ENCODE results near the gene DOCK3.

Gene DOCK3

DNA sequence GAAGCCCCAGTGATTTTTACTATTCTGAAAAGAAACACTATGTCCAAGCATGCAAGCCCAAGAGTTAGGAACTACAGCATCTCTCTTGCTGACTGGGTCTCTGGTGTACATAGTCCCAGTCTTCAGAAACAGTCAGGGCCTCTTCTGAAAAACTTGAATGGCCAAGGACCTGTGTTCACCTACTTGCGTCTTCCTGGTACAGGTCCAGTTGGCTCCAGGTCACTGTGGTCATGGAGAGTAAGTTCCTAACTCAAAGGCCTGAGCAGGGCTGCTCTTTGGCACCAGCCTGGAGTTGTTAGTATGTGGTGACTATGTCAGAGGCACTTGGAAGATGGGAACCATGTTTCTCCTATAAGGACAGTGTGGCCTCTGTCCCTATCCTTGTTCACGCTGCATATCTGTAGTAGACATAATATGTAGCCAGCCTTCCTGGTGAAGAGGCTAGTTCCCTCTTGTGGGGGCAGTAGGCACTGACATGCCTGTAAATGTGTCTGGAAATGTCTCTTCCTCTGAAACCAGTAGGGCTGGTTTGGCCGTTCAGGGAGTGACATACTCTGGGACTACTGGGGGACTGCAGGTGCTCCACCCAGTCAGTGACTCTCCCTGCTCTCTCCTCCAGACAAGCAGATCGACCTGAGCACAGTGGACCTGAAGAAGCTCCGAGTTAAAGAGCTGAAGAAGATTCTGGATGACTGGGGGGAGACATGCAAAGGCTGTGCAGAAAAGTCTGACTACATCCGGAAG, 713.7 kb downstream of the DOCK3 start:
- Histone ChIP-seq H3K4me3 (peak overlapping the region in 2 of 7 experiments; percentile 6 to 7), H3K27ac (peak overlapping the region in 16 of 21 experiments; percentile 10 to 96 (median 51))

DNA sequence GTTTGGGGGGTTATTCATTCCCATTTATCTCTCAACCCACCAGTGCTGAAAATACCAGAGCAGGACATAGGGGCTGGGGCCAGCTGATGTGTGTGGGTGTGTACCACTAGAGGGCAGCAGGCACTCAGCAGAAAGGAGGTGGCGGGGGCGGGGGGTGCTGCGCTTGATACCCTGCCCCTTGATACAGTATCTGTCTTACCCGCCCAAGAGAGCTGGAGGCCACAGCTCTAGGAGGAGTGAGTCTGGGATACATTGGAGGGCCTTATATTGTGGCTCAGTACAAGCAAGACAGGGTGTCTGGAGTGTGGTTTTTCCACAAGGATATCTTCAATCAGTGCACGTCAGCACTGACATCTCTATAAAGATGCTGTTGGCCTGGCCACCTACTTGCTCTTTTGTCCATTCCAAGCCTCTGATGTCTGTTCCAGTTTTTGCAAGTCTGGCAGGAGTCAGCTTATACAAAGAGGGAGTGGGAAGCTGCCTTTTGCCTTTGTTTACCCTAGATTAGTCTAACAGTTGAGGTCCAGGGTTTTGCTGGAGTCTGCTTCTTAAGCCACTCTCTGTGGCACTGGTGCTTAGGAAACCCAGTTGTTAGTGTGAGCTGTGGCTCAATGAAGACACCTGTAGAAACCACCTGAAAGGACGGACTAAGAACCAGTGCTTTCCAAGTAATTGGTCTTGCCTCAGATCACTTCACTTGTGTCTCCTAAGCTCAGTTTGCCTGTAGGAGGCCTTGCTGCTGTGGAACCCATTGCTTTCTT, 714.9 kb downstream of the DOCK3 start:
- Histone ChIP-seq H3K4me3 (no peak overlapping the region), H3K27ac (peak overlapping the region in 12 of 21 experiments; percentile 6 to 96 (median 44))

DNA sequence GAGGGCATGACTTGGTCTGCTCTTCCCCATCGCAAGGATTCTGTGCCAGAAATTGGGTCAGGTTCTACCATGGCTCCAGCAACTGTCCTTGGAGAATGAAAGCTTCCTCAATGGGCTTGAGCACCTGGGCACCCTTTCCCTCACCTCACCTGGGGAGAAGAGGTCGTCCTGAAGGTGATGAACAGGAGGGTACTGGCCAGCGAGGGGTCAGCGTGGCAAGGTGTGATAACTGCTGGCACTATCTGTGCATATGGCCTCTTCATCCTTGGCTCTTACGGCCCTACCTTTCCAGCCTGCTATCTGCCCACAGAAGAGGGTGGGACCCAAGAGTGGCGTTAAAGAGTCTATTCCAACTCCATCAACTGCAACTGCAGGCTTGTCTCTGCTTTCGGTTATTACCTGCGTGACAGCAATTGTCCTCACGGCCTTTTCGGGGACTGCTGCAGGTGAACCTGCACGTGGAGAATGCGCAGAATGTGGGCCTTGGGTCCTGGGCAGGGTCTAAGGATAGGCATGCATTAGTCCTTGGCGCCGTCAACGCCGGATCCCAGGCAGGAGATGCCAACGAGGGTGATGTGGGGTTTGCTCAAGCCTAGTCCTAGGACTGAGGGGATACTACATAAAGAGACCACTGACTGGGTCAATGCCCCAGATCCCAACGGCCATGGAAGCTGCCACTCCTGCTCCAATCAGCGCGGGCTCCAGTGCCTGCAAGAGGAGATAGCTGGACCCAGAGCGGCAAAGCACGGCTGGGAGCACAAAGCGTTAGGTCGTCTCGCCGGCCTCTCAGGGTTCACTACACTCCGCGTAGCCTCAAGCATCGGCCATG, 715.7 kb downstream of the DOCK3 start:
- Histone ChIP-seq H3K4me3 (peak overlapping the region; percentile 54 to 84 (median 76)), H3K27ac (peak overlapping the region in 20 of 21 experiments; percentile 6 to 98 (median 91))

DNA sequence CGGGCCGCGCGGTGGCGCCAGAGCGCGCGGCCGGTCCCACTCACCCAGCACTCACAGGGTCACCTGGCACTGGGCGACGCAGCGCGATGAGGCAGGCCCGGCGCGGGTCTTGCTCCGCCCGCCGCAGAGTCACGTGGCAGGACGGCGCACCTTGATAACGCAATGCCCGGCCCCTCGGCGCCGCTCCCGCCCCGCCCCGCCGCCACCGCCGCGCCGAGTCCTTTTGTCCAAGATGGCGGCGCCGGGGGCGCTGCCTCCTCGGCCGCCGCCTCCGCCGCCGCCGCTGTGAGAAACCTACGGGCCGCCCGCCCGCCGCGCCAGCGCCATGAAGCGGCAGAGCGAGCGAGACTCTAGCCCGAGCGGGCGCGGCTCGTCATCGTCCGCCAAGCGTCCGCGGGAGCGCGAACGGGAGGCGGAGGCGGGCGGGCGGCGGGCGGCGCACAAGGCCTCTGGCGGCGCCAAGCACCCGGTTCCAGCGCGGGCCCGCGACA, 716.4 kb downstream of the DOCK3 start, which contains the start of gene RBM15B:
Gene RBM15B, plus strand, starts transcription at position 211 of the 491 bp plus-strand sequence. Its CDS starts 115 bp downstream, at position 326.
- Histone ChIP-seq H3K4me3 (peak within 1 kb of the TSS; percentile 54 to 84 (median 76)), H3K27ac (peak within 1 kb of the TSS; percentile 77 to 98 (median 93))

DNA sequence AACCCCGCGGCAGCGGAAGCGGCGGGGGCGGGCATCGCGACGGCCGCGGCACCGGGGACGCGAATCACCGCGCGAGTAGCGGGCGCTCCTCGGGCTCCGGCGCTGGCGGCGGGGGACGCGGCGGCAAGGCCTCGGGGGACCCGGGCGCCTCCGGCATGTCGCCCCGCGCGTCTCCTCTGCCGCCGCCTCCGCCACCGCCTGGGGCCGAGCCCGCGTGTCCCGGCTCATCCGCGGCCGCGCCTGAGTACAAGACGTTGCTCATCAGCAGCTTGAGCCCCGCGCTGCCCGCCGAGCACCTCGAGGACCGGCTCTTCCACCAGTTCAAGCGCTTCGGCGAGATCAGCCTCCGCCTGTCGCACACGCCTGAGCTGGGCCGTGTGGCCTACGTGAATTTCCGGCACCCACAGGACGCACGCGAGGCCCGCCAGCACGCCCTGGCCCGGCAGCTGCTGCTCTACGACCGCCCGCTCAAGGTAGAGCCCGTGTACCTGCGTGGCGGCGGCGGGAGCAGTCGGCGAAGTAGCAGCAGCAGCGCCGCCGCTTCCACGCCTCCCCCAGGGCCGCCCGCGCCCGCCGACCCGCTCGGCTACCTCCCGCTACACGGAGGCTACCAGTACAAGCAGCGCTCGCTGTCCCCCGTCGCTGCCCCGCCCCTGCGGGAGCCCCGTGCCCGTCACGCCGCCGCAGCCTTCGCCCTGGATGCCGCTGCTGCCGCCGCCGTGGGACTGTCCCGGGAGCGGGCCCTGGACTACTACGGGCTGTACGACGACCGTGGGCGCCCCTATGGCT, 717.0 kb downstream of the DOCK3 start:
- peak overlapping the region; percentile 77 to 98 (median 93) for H3K27ac ChIP-seq
- peak overlapping the region; percentile 54 to 84 (median 76) for H3K4me3 ChIP-seq

DNA sequence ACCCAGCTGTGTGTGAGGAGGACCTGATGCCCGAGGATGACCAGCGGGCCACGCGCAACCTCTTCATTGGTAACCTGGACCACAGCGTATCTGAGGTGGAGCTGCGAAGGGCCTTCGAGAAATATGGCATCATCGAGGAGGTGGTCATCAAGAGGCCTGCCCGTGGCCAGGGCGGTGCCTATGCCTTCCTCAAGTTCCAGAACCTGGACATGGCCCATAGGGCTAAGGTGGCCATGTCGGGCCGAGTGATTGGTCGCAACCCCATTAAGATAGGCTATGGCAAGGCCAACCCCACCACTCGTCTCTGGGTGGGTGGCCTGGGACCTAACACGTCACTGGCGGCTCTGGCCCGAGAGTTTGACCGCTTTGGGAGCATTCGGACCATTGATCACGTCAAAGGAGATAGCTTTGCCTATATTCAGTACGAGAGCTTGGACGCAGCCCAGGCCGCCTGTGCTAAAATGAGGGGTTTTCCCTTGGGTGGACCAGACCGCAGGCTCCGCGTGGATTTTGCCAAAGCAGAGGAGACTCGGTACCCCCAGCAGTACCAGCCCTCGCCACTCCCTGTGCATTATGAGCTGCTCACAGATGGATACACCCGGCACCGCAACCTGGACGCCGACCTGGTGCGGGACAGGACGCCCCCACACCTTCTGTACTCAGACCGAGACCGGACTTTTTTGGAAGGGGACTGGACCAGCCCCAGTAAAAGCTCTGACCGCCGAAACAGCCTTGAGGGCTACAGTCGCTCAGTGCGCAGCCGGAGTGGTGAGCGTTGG, 717.8 kb downstream of the DOCK3 start:
- H3K4me3 ChIP-seq: peak overlapping the region; percentile 54 to 84 (median 76)
- H3K27ac ChIP-seq: peak overlapping the region in 17 of 21 experiments; percentile 79 to 98 (median 93)

DNA sequence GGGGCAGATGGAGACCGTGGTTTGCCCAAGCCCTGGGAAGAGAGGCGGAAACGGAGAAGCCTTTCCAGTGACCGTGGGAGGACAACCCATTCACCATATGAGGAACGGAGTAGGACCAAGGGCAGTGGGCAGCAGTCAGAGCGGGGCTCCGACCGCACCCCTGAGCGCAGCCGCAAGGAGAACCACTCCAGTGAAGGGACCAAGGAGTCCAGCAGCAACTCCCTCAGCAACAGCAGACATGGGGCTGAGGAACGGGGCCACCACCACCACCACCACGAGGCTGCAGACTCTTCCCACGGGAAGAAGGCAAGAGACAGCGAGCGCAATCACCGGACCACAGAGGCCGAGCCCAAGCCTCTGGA, 718.4 kb downstream of the DOCK3 start:
- Histone ChIP-seq H3K27ac (peak overlapping the region in 2 of 21 experiments; percentile 87 to 96), H3K4me3 (no peak overlapping the region)

DNA sequence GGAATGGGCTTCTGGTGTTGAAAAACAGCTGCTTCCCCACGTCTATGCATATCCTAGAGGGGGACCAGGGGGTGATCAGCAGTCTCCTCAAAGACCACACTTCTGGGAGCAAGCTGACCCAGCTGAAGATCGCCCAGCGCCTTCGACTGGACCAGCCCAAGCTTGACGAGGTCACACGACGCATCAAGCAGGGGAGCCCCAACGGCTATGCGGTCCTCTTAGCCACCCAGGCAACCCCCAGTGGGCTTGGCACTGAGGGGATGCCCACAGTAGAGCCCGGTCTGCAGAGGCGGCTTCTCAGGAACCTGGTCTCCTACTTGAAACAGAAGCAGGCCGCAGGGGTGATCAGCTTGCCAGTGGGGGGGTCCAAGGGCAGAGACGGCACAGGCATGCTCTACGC, 718.8 kb downstream of the DOCK3 start:
- H3K4me3 ChIP-seq: no peak overlapping the region

DNA sequence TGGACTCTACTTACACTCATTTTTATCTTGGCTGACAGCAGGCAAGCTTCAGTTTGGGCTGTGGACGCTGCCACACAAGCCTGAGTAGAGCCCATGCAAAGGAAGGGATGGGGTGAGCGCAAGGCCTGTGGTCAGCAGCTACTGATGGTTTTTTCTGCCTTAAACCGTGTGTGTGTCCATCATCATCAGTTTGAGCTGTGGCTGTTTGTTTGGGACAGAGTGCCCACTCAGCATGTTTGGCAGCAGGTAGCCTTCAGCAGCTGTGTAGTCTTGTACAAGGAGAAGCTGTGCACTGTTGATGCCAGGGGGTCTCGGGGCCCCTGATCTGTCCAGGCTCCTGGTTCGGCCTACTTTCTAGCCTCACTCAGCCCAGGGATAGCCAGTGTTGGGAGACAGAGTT, 719.8 kb downstream of the DOCK3 start:
- no peak overlapping the region for H3K4me3 ChIP-seq
- no peak overlapping the region for H3K27ac ChIP-seq

More for the DNA sequence above, 718.8 kb downstream of the DOCK3 start:
- no peak overlapping the region for H3K27ac ChIP-seq

DNA sequence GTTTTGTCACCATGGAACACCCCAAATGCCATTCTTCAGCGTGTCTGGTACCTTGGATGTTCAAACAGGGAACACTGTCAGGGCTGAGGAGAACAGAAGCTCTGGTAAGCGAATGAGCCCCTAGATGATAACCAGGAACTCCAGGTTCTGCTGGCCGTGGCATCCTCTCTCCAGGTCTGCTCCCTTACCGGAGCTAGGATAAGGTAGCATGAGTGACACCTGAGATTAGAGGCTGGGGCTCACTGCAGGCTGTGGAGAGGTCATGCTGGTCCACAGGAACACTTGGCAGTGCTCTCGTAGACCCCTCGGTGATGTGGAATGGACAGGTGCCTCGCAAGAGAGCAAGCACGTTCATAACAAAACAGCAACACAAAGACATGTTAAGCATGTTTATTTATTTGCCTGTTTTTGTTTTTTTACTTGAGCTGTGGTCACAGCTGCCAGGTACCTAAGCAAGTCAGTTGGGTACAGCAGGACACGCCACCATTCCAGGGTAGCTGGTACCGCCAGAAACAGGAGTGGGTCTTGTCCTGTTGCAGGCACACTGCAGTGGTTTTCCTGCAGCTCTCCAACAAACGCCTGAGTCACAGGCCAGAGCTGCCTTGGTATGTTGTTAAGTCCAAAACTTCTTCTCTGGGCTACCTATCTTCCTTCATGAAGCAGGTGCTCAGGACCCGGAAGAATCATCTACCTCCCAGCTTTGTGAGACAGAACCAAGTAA, 720.9 kb downstream of the DOCK3 start:
- H3K4me3 ChIP-seq: no peak overlapping the region
- H3K27ac ChIP-seq: no peak overlapping the region

DNA sequence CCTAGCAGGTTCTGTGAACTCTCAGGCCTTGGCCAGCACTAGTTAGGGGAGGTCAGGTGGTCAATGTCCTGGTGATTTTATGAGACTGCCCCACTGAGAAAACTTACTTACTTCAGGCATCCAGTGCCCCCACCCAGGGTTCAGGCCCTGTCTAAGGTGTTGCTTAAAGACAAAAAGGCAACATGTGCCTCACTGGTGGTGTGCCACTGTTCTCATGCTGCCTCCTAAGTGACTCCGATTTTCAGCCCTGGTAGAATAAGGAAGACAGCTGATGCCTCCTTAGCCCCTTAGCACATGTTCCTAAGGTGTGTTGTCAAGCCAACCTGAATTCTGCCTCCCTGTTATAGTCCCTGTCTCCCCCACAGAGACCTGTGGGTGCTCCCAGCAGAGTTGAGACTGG, 721.7 kb downstream of the DOCK3 start:
- Histone ChIP-seq H3K27ac (peak overlapping the region in 1 of 21 experiments; percentile 27), H3K4me3 (no peak overlapping the region)

DNA sequence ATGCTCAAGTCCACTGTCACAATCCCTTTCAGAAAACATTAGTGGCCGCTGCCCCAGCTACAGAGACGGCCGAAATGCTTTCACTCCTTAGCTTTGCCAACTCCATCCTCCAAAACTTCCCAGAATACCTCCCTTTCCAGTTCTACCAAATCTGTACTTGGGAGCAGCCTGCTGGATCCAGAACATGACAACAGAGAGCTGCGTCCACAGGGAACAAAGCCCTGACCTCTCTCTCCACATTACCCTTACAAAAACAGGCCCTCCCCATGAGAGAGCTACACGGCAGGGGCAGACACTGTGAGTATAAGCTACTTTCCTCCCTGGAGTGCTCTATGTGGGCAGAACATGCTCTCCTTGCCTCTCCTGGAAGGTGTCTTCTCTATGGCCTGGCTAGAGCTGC, 722.7 kb downstream of the DOCK3 start:
- no peak overlapping the region for H3K4me3 ChIP-seq
- peak overlapping the region in 2 of 21 experiments; percentile 3 to 27 for H3K27ac ChIP-seq

DNA sequence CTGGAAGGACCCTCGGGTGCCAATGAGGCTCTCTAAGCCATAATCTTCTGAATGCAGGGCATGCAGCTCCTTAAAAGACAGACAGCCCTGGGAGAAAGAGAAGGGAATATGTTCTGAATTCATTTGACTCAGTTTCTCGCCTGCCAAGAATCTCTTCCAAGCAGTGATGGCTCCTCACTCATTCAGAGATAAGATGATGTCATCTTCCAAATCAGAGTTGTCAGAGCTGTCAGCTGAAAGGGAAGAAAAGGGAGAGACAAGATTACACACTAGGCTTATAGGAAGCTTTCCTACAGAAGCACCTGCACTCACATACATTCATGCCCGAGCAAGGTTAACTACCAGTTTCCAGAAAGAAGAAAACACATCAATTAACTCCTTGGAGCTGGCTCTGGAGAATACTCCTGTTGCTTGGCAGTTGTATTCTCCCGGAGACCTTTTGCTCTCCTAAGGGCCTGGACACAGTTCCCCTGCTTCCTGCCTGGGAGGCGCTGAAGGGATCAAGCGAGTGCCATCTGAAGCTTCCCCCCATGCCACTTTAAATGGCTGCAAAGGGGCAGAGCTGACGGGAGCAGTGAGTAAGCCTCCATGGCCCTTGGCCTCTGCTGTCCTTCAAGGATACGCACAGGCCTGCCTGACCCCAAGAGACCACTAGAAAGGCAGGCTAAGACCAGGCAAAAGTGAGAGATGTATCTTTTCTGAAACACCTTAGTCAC, 724.0 kb downstream of the DOCK3 start:
- Histone ChIP-seq H3K27ac (peak overlapping the region in 2 of 21 experiments; percentile 4 to 22), H3K4me3 (no peak overlapping the region)

DNA sequence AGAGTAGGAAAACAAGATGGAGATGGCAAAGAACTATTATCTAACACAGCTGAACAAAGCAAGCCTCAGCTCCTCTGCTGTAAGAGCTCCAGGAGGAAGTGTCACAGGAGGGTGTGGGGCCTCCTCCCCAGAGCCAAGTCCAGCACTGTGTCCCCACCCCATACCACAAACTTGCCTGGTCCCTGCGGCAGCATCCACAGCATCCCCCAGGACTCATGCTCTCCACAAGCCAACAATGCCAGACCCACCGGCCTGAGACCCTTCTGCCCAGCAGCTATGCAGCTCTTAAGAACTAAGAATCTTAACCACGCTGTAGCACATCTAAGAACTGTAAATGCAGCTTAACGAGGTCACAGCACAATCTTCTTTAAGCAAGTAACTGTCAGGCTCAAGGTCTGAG, 725.4 kb downstream of the DOCK3 start:
- no peak overlapping the region for H3K4me3 ChIP-seq
- peak overlapping the region in 2 of 21 experiments; percentile 5 to 35 for H3K27ac ChIP-seq

DNA sequence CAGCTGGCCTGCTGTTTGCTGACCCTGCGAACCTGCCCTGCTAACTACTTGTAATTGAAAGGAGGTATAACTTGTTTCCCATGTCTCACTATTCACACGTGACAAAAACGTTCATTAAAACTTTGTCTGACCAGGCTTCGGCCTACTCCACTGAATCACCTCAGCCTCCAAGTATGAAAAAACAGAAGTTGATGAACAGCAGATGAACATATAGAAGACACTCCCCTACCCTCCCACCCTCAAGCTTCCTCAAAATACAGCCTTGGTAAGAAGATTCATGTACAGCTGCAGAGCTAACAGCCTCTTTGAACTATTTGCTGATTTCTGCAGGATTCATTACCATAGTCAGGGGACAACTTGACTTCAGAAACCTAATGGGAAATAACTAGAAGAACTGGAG, 727.0 kb downstream of the DOCK3 start:
- Histone ChIP-seq H3K27ac (peak overlapping the region in 1 of 21 experiments; percentile 12), H3K4me3 (no peak overlapping the region)

DNA sequence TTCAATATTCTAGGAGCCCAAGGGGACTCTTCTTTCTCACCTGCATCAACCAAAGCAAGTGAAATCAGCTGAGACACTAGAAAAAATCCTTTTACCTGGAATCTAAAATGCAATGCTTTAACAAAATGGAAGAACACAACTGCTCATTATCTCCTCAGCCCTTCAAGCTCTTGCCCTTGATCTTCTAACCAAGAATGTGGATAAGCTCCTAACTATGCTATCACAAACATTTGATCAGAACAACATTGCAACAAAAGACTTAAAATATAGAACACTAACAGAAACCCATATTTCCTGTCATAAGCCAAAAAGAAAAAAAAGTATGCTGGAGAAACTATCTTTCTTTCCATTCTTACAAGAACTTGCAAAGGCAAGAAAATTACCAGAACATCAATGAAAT, 728.9 kb downstream of the DOCK3 start:
- no peak overlapping the region for H3K27ac ChIP-seq
- H3K4me3 ChIP-seq: no peak overlapping the region

DNA sequence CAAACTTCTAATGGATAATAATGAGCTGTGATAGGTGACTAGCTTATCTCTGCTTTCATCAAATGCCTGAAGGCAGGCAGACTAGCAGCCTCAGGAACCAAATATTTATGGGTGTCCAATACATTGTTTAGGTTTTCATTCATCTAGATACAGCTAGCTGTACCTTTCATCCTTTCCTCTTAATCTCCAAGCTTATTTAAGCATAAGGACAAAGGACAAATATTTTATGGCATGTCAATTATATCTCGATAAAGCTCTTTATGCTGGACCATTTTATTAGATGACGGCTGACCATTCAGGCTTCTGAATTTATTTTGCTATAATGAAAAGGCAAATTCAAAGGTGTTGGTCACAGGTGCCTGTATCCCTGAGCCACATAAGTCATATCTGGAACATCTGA, 733.3 kb downstream of the DOCK3 start:
- no peak overlapping the region for H3K27ac ChIP-seq
- no peak overlapping the region for H3K4me3 ChIP-seq
